ENCODE measurements around the gene TMEM129. TPM values are rescaled to one million over a fixed set of nuclear protein-coding genes. Genes with fewer than 3 reads are reported as not detected.
"Not testable (repeated sequence)": the region's sequence is repeated elsewhere in the genome, so short reads cannot be mapped to it uniquely, and the experiment has no call there.

TMEM129 gene
- total RNA-seq, 1 experiment from 2014 or later = 18.6 TPM

- H3K27ac ChIP-seq = peak overlapping the region; percentile 95
- H3K4me1 ChIP-seq = peaks cover 9% of the 10 kb centered on the region; the same call in 1 of the 2 replicates
- H3K4me3 ChIP-seq = peak overlapping the region; percentile 66
- H3K27me3 ChIP-seq = no peaks in the 10 kb centered on the region
- DNase-seq = no peak
- H3K36me3 ChIP-seq = peaks cover 18% of the 10 kb centered on the region
- H3K9me3 ChIP-seq (replicated peaks) = no peaks in the 10 kb centered on the region
These were observed 7.9 kb downstream of the TMEM129 start for GRCh38 chr4:1713003-1713851.

GRCh38 chr4:1712216-1713002 lies 8.7 kb downstream of the TMEM129 start, which contains the start of gene SLBP:
Gene SLBP, minus strand, starts transcription at chr4:1712319. Its CDS starts 131 bp downstream, at chr4:1712188.
- peaks cover 9% of the 10 kb centered on the region; the same call in 1 of the 2 replicates for H3K4me1 ChIP-seq
- H3K27me3 ChIP-seq = no peaks in the 10 kb centered on the region
- H3K36me3 ChIP-seq = peaks cover 20% of the 10 kb centered on the region
- no peaks in the 10 kb centered on the region for H3K9me3 ChIP-seq (replicated peaks)
- H3K27ac ChIP-seq = peak within 1 kb of the TSS; percentile 95
- peak; percentile 94 to 96 for DNase-seq
- peak within 1 kb of the TSS; percentile 66 for H3K4me3 ChIP-seq

GRCh38 chr4:1711571-1712215 lies 9.4 kb downstream of the TMEM129 start:
- peak; percentile 46 to 53 for DNase-seq
- Histone ChIP-seq H3K4me3 (peak overlapping the region; percentile 66), H3K36me3 (peaks cover 24% of the 10 kb centered on the region), H3K9me3 (replicated peaks) (no peaks in the 10 kb centered on the region), H3K27me3 (no peaks in the 10 kb centered on the region), H3K4me1 (peaks cover 9% of the 10 kb centered on the region; the same call in 1 of the 2 replicates), H3K27ac (peak overlapping the region; percentile 95)

- Histone ChIP-seq H3K9me3 (replicated peaks) (no peaks in the 10 kb centered on the region), H3K4me1 (peaks cover 9% of the 10 kb centered on the region; the same call in 1 of the 2 replicates), H3K27ac (peak overlapping the region; percentile 95; the same call in 1 of the 2 replicates), H3K36me3 (peaks cover 30% of the 10 kb centered on the region), H3K27me3 (no peaks in the 10 kb centered on the region), H3K4me3 (peak overlapping the region; percentile 66)
- DNase-seq = peak in 1 of 2 experiments; percentile 27
These were observed 10.0 kb downstream of the TMEM129 start for GRCh38 chr4:1711055-1711570.

GRCh38 chr4:1708581-1708980 lies 12.5 kb downstream of the TMEM129 start:
- no peak for DNase-seq
- Histone ChIP-seq H3K27me3 (no peaks in the 10 kb centered on the region; the same call in 1 of the 2 replicates), H3K27ac (no peak overlapping the region), H3K36me3 (peaks cover 55% of the 10 kb centered on the region), H3K4me1 (peaks cover 9% of the 10 kb centered on the region; the same call in 1 of the 2 replicates), H3K9me3 (replicated peaks) (no peaks in the 10 kb centered on the region), H3K4me3 (no peak overlapping the region)

- Histone ChIP-seq H3K27ac (no peak overlapping the region), H3K9me3 (replicated peaks) (no peaks in the 10 kb centered on the region), H3K36me3 (peaks cover 76% of the 10 kb centered on the region), H3K27me3 (no peaks in the 10 kb centered on the region; the same call in 1 of the 2 replicates), H3K4me3 (no peak overlapping the region), H3K4me1 (peaks cover 9% of the 10 kb centered on the region; the same call in 1 of the 2 replicates)
- no peak for DNase-seq
These were observed 14.8 kb downstream of the TMEM129 start for GRCh38 chr4:1706358-1706757.

- no peak for DNase-seq
These were observed 15.4 kb downstream of the TMEM129 start for GRCh38 chr4:1705732-1706131.

GRCh38 chr4:1703867-1704266 lies 17.3 kb downstream of the TMEM129 start:
- Histone ChIP-seq H3K36me3 (peaks cover 89% of the 10 kb centered on the region), H3K27ac (no peak overlapping the region)

More at GRCh38 chr4:1705732-1706131, 15.4 kb downstream of the TMEM129 start:
- no peaks in the 10 kb centered on the region for H3K9me3 ChIP-seq (replicated peaks)
- no peak overlapping the region for H3K4me3 ChIP-seq
- H3K27ac ChIP-seq = no peak overlapping the region
- peaks cover 9% of the 10 kb centered on the region; the same call in 1 of the 2 replicates for H3K4me1 ChIP-seq
- no peaks in the 10 kb centered on the region; the same call in 1 of the 2 replicates for H3K27me3 ChIP-seq
- peaks cover 80% of the 10 kb centered on the region for H3K36me3 ChIP-seq

GRCh38 chr4:1701671-1702070 lies 19.5 kb downstream of the TMEM129 start:
- DNase-seq; H3K4me3 ChIP-seq; H3K4me1 ChIP-seq; H3K27ac ChIP-seq; H3K27me3 ChIP-seq; H3K9me3 ChIP-seq (replicated peaks): not testable (repeated sequence)
- H3K36me3 ChIP-seq = peaks cover 91% of the 10 kb centered on the region

More at GRCh38 chr4:1703867-1704266, 17.3 kb downstream of the TMEM129 start:
- Histone ChIP-seq H3K9me3 (replicated peaks) (no peaks in the 10 kb centered on the region), H3K4me1 (no peaks in the 10 kb centered on the region; the same call in 1 of the 2 replicates), H3K4me3 (no peak overlapping the region), H3K27me3 (no peaks in the 10 kb centered on the region; the same call in 1 of the 2 replicates)
- DNase-seq = no peak

GRCh38 chr4:1695913-1696312 lies 25.2 kb downstream of the TMEM129 start:
- H3K27ac ChIP-seq = peak overlapping the region; percentile 92
- H3K4me1 ChIP-seq = peaks cover 28% of the 10 kb centered on the region
- DNase-seq = peak; percentile 97 to 98
- H3K27me3 ChIP-seq = no peaks in the 10 kb centered on the region
- H3K4me3 ChIP-seq = no peak overlapping the region
- no peaks in the 10 kb centered on the region for H3K9me3 ChIP-seq (replicated peaks)
- peaks cover 82% of the 10 kb centered on the region for H3K36me3 ChIP-seq

- H3K36me3 ChIP-seq = peaks cover 64% of the 10 kb centered on the region
These were observed 27.8 kb downstream of the TMEM129 start for GRCh38 chr4:1693131-1693896.

GRCh38 chr4:1691737-1692373 lies 29.3 kb downstream of the TMEM129 start:
- Histone ChIP-seq H3K27me3 (no peaks in the 10 kb centered on the region), H3K36me3 (peaks cover 53% of the 10 kb centered on the region), H3K4me1 (peaks cover 22% of the 10 kb centered on the region), H3K9me3 (replicated peaks) (no peaks in the 10 kb centered on the region), H3K27ac (no peak overlapping the region), H3K4me3 (no peak overlapping the region)
- no peak for DNase-seq

More at GRCh38 chr4:1693131-1693896, 27.8 kb downstream of the TMEM129 start:
- DNase-seq = peak; percentile 57 to 82
- no peak overlapping the region for H3K4me3 ChIP-seq
- no peaks in the 10 kb centered on the region for H3K9me3 ChIP-seq (replicated peaks)
- H3K4me1 ChIP-seq = peaks cover 28% of the 10 kb centered on the region
- no peak overlapping the region for H3K27ac ChIP-seq
- H3K27me3 ChIP-seq = no peaks in the 10 kb centered on the region

- H3K27ac ChIP-seq = no peak overlapping the region
- no peak for DNase-seq
- H3K4me3 ChIP-seq = no peak overlapping the region
- peaks cover 53% of the 10 kb centered on the region for H3K36me3 ChIP-seq
- H3K9me3 ChIP-seq (replicated peaks) = no peaks in the 10 kb centered on the region
- H3K4me1 ChIP-seq = peaks cover 16% of the 10 kb centered on the region
- H3K27me3 ChIP-seq = no peaks in the 10 kb centered on the region
These were observed 30.4 kb downstream of the TMEM129 start for GRCh38 chr4:1690698-1691097.

Measured in SJCRH30 (cell line).